ENCODE measurements around the gene LRRC4C.

LRRC4C gene

GRCh38 chr11:40435344-40435743 lies 1024.1 kb downstream of the LRRC4C start:
- Histone ChIP-seq H3K4me1 (ENCODE audit: control insufficient read depth, insufficient read depth, low read length) (peaks cover 1% of the 10 kb centered on the region), H3K27ac (ENCODE audit: insufficient read depth, low read depth, low read length, poor library complexity, severe bottlenecking) (no peak overlapping the region), H3K4me3 (ENCODE audit: insufficient read depth, low read depth, low read length) (no peak overlapping the region), H3K9me3 (ENCODE audit: control insufficient read depth, low read length) (no peaks in the 10 kb centered on the region), H3K36me3 (ENCODE audit: control insufficient read depth, insufficient read depth, low read length) (no peaks in the 10 kb centered on the region), H3K27me3 (ENCODE audit: control insufficient read depth, insufficient read depth, low read length, poor library complexity, severe bottlenecking) (no peaks in the 10 kb centered on the region)

- WGBS, 2 experiments: 96 to 99% methylated on average over 2 of the region's 2 CpGs
- Histone ChIP-seq H3K27me3 (ENCODE audit: control insufficient read depth, insufficient read depth, low read length, poor library complexity, severe bottlenecking) (no peaks in the 10 kb centered on the region), H3K36me3 (ENCODE audit: control insufficient read depth, insufficient read depth, low read length) (no peaks in the 10 kb centered on the region), H3K4me3 (ENCODE audit: insufficient read depth, low read depth, low read length) (no peak overlapping the region), H3K4me1 (ENCODE audit: control insufficient read depth, insufficient read depth, low read length) (peaks cover 5% of the 10 kb centered on the region), H3K9me3 (ENCODE audit: control insufficient read depth, low read length) (no peaks in the 10 kb centered on the region), H3K27ac (ENCODE audit: insufficient read depth, low read depth, low read length, poor library complexity, severe bottlenecking) (no peak overlapping the region)
Measured at GRCh38 chr11:40434926-40435325, 1024.5 kb downstream of the LRRC4C start.

GRCh38 chr11:40432358-40432757 lies 1027.1 kb downstream of the LRRC4C start:
- H3K4me1 ChIP-seq (ENCODE audit: control insufficient read depth, insufficient read depth, low read length): peaks cover 8% of the 10 kb centered on the region
- H3K27me3 ChIP-seq (ENCODE audit: control insufficient read depth, insufficient read depth, low read length, poor library complexity, severe bottlenecking): no peaks in the 10 kb centered on the region
- H3K36me3 ChIP-seq (ENCODE audit: control insufficient read depth, insufficient read depth, low read length): no peaks in the 10 kb centered on the region
- H3K9me3 ChIP-seq (ENCODE audit: control insufficient read depth, low read length): no peaks in the 10 kb centered on the region
- 97 to 100% methylated on average over 2 of the region's 2 CpGs for WGBS, 2 experiments
- no peak overlapping the region for H3K27ac ChIP-seq (ENCODE audit: insufficient read depth, low read depth, low read length, poor library complexity, severe bottlenecking)
- no peak overlapping the region for H3K4me3 ChIP-seq (ENCODE audit: insufficient read depth, low read depth, low read length)

GRCh38 chr11:40425168-40425567 lies 1034.3 kb downstream of the LRRC4C start:
- no peak overlapping the region for H3K4me3 ChIP-seq (ENCODE audit: insufficient read depth, low read depth, low read length)
- 75 to 96% methylated on average over 1 of the region's 1 CpG for WGBS, 2 experiments
- no peaks in the 10 kb centered on the region for H3K9me3 ChIP-seq (ENCODE audit: control insufficient read depth, low read length)
- H3K4me1 ChIP-seq (ENCODE audit: control insufficient read depth, insufficient read depth, low read length): peaks cover 5% of the 10 kb centered on the region
- no peaks in the 10 kb centered on the region for H3K27me3 ChIP-seq (ENCODE audit: control insufficient read depth, insufficient read depth, low read length, poor library complexity, severe bottlenecking)
- no peaks in the 10 kb centered on the region for H3K36me3 ChIP-seq (ENCODE audit: control insufficient read depth, insufficient read depth, low read length)
- no peak overlapping the region for H3K27ac ChIP-seq (ENCODE audit: insufficient read depth, low read depth, low read length, poor library complexity, severe bottlenecking)

- Histone ChIP-seq H3K4me1 (ENCODE audit: control insufficient read depth, insufficient read depth, low read length) (no peaks in the 10 kb centered on the region), H3K36me3 (ENCODE audit: control insufficient read depth, insufficient read depth, low read length) (no peaks in the 10 kb centered on the region), H3K27ac (ENCODE audit: insufficient read depth, low read depth, low read length, poor library complexity, severe bottlenecking) (no peak overlapping the region), H3K27me3 (ENCODE audit: control insufficient read depth, insufficient read depth, low read length, poor library complexity, severe bottlenecking) (no peaks in the 10 kb centered on the region), H3K9me3 (ENCODE audit: control insufficient read depth, low read length) (no peaks in the 10 kb centered on the region), H3K4me3 (ENCODE audit: insufficient read depth, low read depth, low read length) (no peak overlapping the region)
- 92 to 93% methylated on average over 6 of the region's 6 CpGs for WGBS, 2 experiments
Measured at GRCh38 chr11:40421208-40421981, 1038.1 kb downstream of the LRRC4C start.

- Histone ChIP-seq H3K27ac (ENCODE audit: insufficient read depth, low read depth, low read length, poor library complexity, severe bottlenecking) (no peak overlapping the region), H3K4me1 (ENCODE audit: control insufficient read depth, insufficient read depth, low read length) (no peaks in the 10 kb centered on the region), H3K36me3 (ENCODE audit: control insufficient read depth, insufficient read depth, low read length) (no peaks in the 10 kb centered on the region), H3K9me3 (ENCODE audit: control insufficient read depth, low read length) (no peaks in the 10 kb centered on the region), H3K27me3 (ENCODE audit: control insufficient read depth, insufficient read depth, low read length, poor library complexity, severe bottlenecking) (no peaks in the 10 kb centered on the region), H3K4me3 (ENCODE audit: insufficient read depth, low read depth, low read length) (no peak overlapping the region)
- WGBS, 2 experiments: 94 to 100% methylated on average over 3 of the region's 3 CpGs
Measured at GRCh38 chr11:40417627-40418026, 1041.8 kb downstream of the LRRC4C start.

- Histone ChIP-seq H3K36me3 (ENCODE audit: control insufficient read depth, insufficient read depth, low read length) (no peaks in the 10 kb centered on the region), H3K4me1 (ENCODE audit: control insufficient read depth, insufficient read depth, low read length) (no peaks in the 10 kb centered on the region), H3K4me3 (ENCODE audit: insufficient read depth, low read depth, low read length) (no peak overlapping the region), H3K27ac (ENCODE audit: insufficient read depth, low read depth, low read length, poor library complexity, severe bottlenecking) (no peak overlapping the region), H3K9me3 (ENCODE audit: control insufficient read depth, low read length) (no peaks in the 10 kb centered on the region), H3K27me3 (ENCODE audit: control insufficient read depth, insufficient read depth, low read length, poor library complexity, severe bottlenecking) (no peaks in the 10 kb centered on the region)
- WGBS, 2 experiments: no CpG with 5 or more reads among the region's 1 CpG
Measured at GRCh38 chr11:40407355-40407754, 1052.1 kb downstream of the LRRC4C start.

- no peaks in the 10 kb centered on the region for H3K27me3 ChIP-seq (ENCODE audit: control insufficient read depth, insufficient read depth, low read length, poor library complexity, severe bottlenecking)
- 92 to 100% methylated on average over 1 of the region's 1 CpG for WGBS, 2 experiments
- H3K4me3 ChIP-seq (ENCODE audit: insufficient read depth, low read depth, low read length): no peak overlapping the region
- no peaks in the 10 kb centered on the region for H3K4me1 ChIP-seq (ENCODE audit: control insufficient read depth, insufficient read depth, low read length)
- H3K36me3 ChIP-seq (ENCODE audit: control insufficient read depth, insufficient read depth, low read length): no peaks in the 10 kb centered on the region
- H3K27ac ChIP-seq (ENCODE audit: insufficient read depth, low read depth, low read length, poor library complexity, severe bottlenecking): no peak overlapping the region
- H3K9me3 ChIP-seq (ENCODE audit: control insufficient read depth, low read length): no peaks in the 10 kb centered on the region
Measured at GRCh38 chr11:40405614-40406013, 1053.8 kb downstream of the LRRC4C start.

GRCh38 chr11:40403321-40403720 lies 1056.1 kb downstream of the LRRC4C start:
- Histone ChIP-seq H3K9me3 (ENCODE audit: control insufficient read depth, low read length) (no peaks in the 10 kb centered on the region), H3K27ac (ENCODE audit: insufficient read depth, low read depth, low read length, poor library complexity, severe bottlenecking) (no peak overlapping the region), H3K36me3 (ENCODE audit: control insufficient read depth, insufficient read depth, low read length) (no peaks in the 10 kb centered on the region), H3K4me1 (ENCODE audit: control insufficient read depth, insufficient read depth, low read length) (no peaks in the 10 kb centered on the region), H3K27me3 (ENCODE audit: control insufficient read depth, insufficient read depth, low read length, poor library complexity, severe bottlenecking) (no peaks in the 10 kb centered on the region), H3K4me3 (ENCODE audit: insufficient read depth, low read depth, low read length) (no peak overlapping the region)
- 90% methylated on average over 1 of the region's 1 CpG; no CpG with 5 or more reads in 1 of the 2 experiments for WGBS, 2 experiments

GRCh38 chr11:40401132-40401853 lies 1058.2 kb downstream of the LRRC4C start:
- whole genome bisulfite sequencing, 2 experiments: 69 to 75% methylated on average over 4 of the region's 4 CpGs
- no peaks in the 10 kb centered on the region for H3K27me3 ChIP-seq (ENCODE audit: control insufficient read depth, insufficient read depth, low read length, poor library complexity, severe bottlenecking)
- no peaks in the 10 kb centered on the region for H3K36me3 ChIP-seq (ENCODE audit: control insufficient read depth, insufficient read depth, low read length)
- H3K9me3 ChIP-seq (ENCODE audit: control insufficient read depth, low read length): no peaks in the 10 kb centered on the region
- H3K4me1 ChIP-seq (ENCODE audit: control insufficient read depth, insufficient read depth, low read length): no peaks in the 10 kb centered on the region
- no peak overlapping the region for H3K27ac ChIP-seq (ENCODE audit: insufficient read depth, low read depth, low read length, poor library complexity, severe bottlenecking)
- H3K4me3 ChIP-seq (ENCODE audit: insufficient read depth, low read depth, low read length): no peak overlapping the region
